Measurements from ENCODE around the gene FMN1.

GRCh38 chr15:32856753-32857152 is 337.8 kb downstream of the FMN1 start:
- TF ChIP-seq CTCF (IDR thresholded peaks at IDR 0.05) (no peak), POLR2AphosphoS5 (IDR thresholded peaks at IDR 0.05; ENCODE audit: insufficient read depth in 1 of 2, low read depth in 1 of 2) (no peak), POLR2A (IDR thresholded peaks at IDR 0.05) (no peak)

Measured in vagina (tissue), 2 donors.